ENCODE results near the gene ZNF684. TPM values are rescaled to one million over a fixed set of nuclear protein-coding genes. Genes with fewer than 3 reads are reported as not detected.
"Not testable (repeated sequence)": the region's sequence is repeated elsewhere in the genome, so short reads cannot be mapped to it uniquely, and the experiment has no call there.

The ZNF684 gene
- total RNA-seq: 9.5 TPM
- 10.2 TPM for polyA plus RNA-seq (ENCODE audit: insufficient read depth, low read depth, low replicate concordance)
- long read RNA-seq, donor 1: 0 reads
- long read RNA-seq, donor 2, partial matches to known transcripts: 0 of 1 reads
- long read RNA-seq, donor 2, other reads (novel, unspliced or antisense): 0 of 1 reads
- long read RNA-seq, donor 3, partial matches to known transcripts: 0 of 3 reads
- long read RNA-seq, donor 3, other reads (novel, unspliced or antisense): 0 of 3 reads
- long read RNA-seq, donor 4, partial matches to known transcripts: 0 of 2 reads
- long read RNA-seq, donor 4, other reads (novel, unspliced or antisense): 0 of 2 reads
- long read RNA-seq, donor 5: 0 reads
- long read RNA-seq, donor 6, partial matches to known transcripts: 0 of 3 reads
- long read RNA-seq, donor 6, other reads (novel, unspliced or antisense): 0 of 3 reads
- long read RNA-seq, donor 7, partial matches to known transcripts: 0 of 3 reads
- long read RNA-seq, donor 7, other reads (novel, unspliced or antisense): 0 of 3 reads
- long read RNA-seq, donor 8, partial matches to known transcripts: 0 of 3 reads
- long read RNA-seq, donor 8, other reads (novel, unspliced or antisense): 0 of 3 reads
- long read RNA-seq, donor 9, partial matches to known transcripts: 0 of 1 reads
- long read RNA-seq, donor 9, other reads (novel, unspliced or antisense): 0 of 1 reads
- long read RNA-seq, donor 10: 0 reads

DNA sequence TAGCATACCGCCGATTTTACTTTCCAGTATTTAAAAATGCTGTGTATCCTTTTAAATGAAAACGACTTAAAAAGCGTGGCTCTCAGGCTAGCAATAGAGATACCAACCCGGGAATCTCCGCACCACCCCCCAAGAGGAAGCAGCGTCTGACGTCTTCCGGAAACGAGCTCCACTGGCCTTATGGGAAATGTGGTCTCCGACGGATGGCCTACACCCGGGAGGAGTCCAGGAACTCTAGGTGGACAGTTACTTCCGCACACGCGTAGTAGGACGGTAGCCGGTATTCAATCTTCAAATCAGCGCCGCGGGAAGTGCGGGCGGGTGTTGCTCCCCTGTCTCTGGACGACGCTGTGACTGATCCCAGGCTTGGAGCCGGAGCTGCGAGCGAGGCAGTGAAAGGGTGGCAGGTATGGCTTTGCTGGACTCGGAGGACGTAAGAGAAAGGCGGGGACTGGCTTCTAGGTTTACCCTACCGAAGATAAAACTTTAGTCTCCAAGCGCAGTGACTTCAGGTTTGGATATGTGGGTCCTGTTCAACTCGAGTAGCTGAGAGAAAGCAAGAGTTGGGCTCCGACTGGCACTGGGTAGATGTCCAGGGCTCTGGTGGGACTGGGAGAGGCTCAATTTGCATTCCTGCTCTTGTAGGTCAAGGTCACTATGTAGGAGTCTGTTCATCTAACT lies at the start of gene ZNF684:
Gene ZNF684, plus strand, starts transcription at position 257 of the 681 bp plus-strand sequence. CDS start 1,530 bp downstream, outside the sequence.
- no peaks in the 10 kb centered on the region for H3K27me3 ChIP-seq (ENCODE audit: control insufficient read depth, insufficient read depth, low read length)
- DNase-seq: peak; percentile 91 to 97 (median 94)
- no peaks in the 10 kb centered on the region for H3K36me3 ChIP-seq (ENCODE audit: control insufficient read depth in 2 of 3, insufficient read depth in 3 of 3, low read length in 3 of 3)
- TF ChIP-seq, protein P1, sequence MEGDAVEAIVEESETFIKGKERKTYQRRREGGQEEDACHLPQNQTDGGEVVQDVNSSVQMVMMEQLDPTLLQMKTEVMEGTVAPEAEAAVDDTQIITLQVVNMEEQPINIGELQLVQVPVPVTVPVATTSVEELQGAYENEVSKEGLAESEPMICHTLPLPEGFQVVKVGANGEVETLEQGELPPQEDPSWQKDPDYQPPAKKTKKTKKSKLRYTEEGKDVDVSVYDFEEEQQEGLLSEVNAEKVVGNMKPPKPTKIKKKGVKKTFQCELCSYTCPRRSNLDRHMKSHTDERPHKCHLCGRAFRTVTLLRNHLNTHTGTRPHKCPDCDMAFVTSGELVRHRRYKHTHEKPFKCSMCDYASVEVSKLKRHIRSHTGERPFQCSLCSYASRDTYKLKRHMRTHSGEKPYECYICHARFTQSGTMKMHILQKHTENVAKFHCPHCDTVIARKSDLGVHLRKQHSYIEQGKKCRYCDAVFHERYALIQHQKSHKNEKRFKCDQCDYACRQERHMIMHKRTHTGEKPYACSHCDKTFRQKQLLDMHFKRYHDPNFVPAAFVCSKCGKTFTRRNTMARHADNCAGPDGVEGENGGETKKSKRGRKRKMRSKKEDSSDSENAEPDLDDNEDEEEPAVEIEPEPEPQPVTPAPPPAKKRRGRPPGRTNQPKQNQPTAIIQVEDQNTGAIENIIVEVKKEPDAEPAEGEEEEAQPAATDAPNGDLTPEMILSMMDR (IDR thresholded peaks at IDR 0.05; ENCODE audit: borderline replicate concordance, extremely low read depth, insufficient read depth): no peak
- peaks cover 0 to 4% (median 0%) of the 10 kb centered on the region in 3 donors for H3K4me1 ChIP-seq (ENCODE audit: control insufficient read depth in 2 of 3, insufficient read depth in 2 of 3, low read depth in 1 of 3, low read length in 3 of 3)
- peak within 1 kb of the TSS; percentile 53 to 64 (median 62) for H3K9ac ChIP-seq (ENCODE audit: low read length in 3 of 3)
- H3K9me3 ChIP-seq (ENCODE audit: control insufficient read depth in 2 of 3, insufficient read depth in 1 of 3, low read length in 3 of 3): no peaks in the 10 kb centered on the region
- intact Hi-C loops (cut with DNase I): no loop called here
- H3K4me3 ChIP-seq (ENCODE audit: low read length in 3 of 3): peak within 1 kb of the TSS; percentile 91 to 98 (median 93)
- peak; percentile 95 for FAIRE-seq
- H3K27ac ChIP-seq (ENCODE audit: low read depth in 2 of 2, low read length in 2 of 2): peak within 1 kb of the TSS; percentile 75 to 80

DNA sequence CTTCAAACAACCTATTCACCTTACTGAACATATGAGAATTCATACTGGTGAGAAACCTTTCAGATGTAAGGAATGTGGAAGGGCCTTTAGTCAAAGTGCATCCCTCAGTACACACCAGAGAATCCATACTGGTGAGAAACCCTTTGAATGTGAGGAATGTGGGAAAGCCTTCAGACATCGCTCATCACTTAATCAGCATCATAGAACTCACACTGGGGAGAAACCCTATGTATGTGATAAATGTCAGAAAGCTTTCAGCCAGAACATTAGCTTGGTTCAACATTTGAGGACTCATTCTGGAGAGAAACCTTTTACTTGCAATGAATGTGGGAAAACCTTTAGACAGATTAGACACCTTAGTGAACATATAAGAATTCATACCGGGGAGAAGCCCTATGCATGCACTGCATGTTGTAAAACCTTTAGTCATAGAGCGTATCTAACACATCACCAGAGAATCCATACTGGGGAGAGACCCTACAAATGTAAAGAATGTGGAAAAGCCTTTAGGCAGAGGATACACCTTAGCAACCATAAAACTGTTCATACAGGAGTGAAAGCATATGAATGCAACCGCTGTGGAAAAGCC lies 36.0 kb upstream of the ZNF684 start:
- DNase-seq (no peak), FAIRE-seq (no peak)
- intact Hi-C loops (cut with DNase I): no loop called here
- H3K4me3 ChIP-seq (ENCODE audit: low read length in 3 of 3): no peak overlapping the region
- H3K36me3 ChIP-seq (ENCODE audit: control insufficient read depth in 2 of 3, insufficient read depth in 3 of 3, low read length in 3 of 3): peaks cover 7 to 17% (median 7%) of the 10 kb centered on the region in 3 donors
- H3K9ac ChIP-seq (ENCODE audit: low read length in 3 of 3): no peak overlapping the region
- TF ChIP-seq, protein P1 (IDR thresholded peaks at IDR 0.05; ENCODE audit: borderline replicate concordance, extremely low read depth, insufficient read depth): no peak
- no peaks in the 10 kb centered on the region for H3K27me3 ChIP-seq (ENCODE audit: control insufficient read depth, insufficient read depth, low read length)
- no peak overlapping the region for H3K27ac ChIP-seq (ENCODE audit: low read depth in 2 of 2, low read length in 2 of 2)
- peaks cover 3 to 53% (median 20%) of the 10 kb centered on the region in 3 donors for H3K9me3 ChIP-seq (ENCODE audit: control insufficient read depth in 2 of 3, insufficient read depth in 1 of 3, low read length in 3 of 3)
- no peaks in the 10 kb centered on the region for H3K4me1 ChIP-seq (ENCODE audit: control insufficient read depth in 2 of 3, insufficient read depth in 2 of 3, low read depth in 1 of 3, low read length in 3 of 3)

DNA sequence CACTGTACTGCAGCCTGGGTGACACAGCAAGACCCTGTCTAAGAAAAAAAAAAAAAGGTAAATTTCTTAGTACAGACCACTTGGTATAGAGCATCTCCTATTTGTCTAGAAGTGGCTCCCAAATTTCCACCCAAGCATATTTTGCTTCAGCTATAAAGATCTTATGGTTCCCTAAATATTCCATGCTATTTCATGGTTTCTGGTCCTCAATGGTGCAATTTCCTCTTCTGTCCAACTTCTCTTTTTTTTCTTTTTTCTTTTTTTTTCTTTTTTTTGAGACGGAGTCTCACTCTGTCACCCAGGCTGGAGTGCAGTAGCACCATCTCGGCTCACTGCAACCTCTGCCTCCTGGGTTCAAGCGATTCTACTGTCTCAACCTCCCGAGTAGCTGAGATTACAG lies 28.8 kb upstream of the ZNF684 start:
- H3K9ac ChIP-seq (ENCODE audit: low read length in 3 of 3); FAIRE-seq; H3K4me1 ChIP-seq (ENCODE audit: control insufficient read depth in 2 of 3, insufficient read depth in 2 of 3, low read depth in 1 of 3, low read length in 3 of 3); H3K27me3 ChIP-seq (ENCODE audit: control insufficient read depth, insufficient read depth, low read length); H3K36me3 ChIP-seq (ENCODE audit: control insufficient read depth in 2 of 3, insufficient read depth in 3 of 3, low read length in 3 of 3); DNase-seq; H3K27ac ChIP-seq (ENCODE audit: low read depth in 2 of 2, low read length in 2 of 2); intact Hi-C loops (cut with DNase I); H3K4me3 ChIP-seq (ENCODE audit: low read length in 3 of 3): not testable (repeated sequence)
- H3K9me3 ChIP-seq (ENCODE audit: control insufficient read depth in 2 of 3, insufficient read depth in 1 of 3, low read length in 3 of 3): peaks cover 0 to 24% (median 0%) of the 10 kb centered on the region in 3 donors
